Activated CD8-positive, alpha-beta memory T cell treated with anti-CD3 and anti-CD28 coated beads, Interleukin-2, amount 10 ng/mL, durations not matched to agents 7 days and 5 days (primary cell): ENCODE measurements around the gene LMO4. TPM values are rescaled to one million over a fixed set of nuclear protein-coding genes. Genes with fewer than 3 reads are reported as not detected.

Source experiments
- ATAC-seq: fragments of 150-1000 bp; cut with Tn5 transposase; one replicate; pipeline ENCODE4 v1.10.0; 2021; ENCODE audit warnings: moderate library complexity
- CTCF ChIA-PET: fragments of 350-600 bp; sonication (Branson Sonifier 250); formaldehyde crosslinking; loops from one replicate; lab custom pipeline; 2021; ENCODE audit warnings: antibody characterized with exemption; lab: Charles Lee
- DNase-seq: peaks from one replicate; pipeline ENCODE4 v3.0.0-alpha.2; 2020
- H3K27ac Mint-ChIP-seq: one replicate; pipeline ENCODE4 v1.8.0; 2021; ENCODE audit warnings: mild to moderate bottlenecking, mixed read lengths
- H3K27me3 Mint-ChIP-seq: one replicate; pipeline ENCODE4 v1.8.0; 2021; ENCODE audit warnings: mixed read lengths
- H3K36me3 Mint-ChIP-seq: one replicate; pipeline ENCODE4 v1.8.0; 2021; ENCODE audit warnings: mild to moderate bottlenecking, mixed read lengths
- H3K4me1 Mint-ChIP-seq: one replicate; pipeline ENCODE4 v1.8.0; 2021; ENCODE audit warnings: mixed read lengths
- H3K4me3 Mint-ChIP-seq: one replicate; pipeline ENCODE4 v1.8.0; 2021; ENCODE audit warnings: mild to moderate bottlenecking, moderate library complexity, mixed read lengths
- H3K9me3 Mint-ChIP-seq: one replicate; pipeline ENCODE4 v1.8.0; 2022; ENCODE audit warnings: low read depth, mixed read lengths
- total RNA-seq, 2 experiments: library from RNA; stranded (reverse); gene quantifications; one replicate each; pipeline ENCODE4 v1.2.3, GENCODE V29; 2021

The LMO4 gene
- total RNA-seq, 2 experiments from 2014 or later = 49.2 to 63.7 TPM

DNA sequence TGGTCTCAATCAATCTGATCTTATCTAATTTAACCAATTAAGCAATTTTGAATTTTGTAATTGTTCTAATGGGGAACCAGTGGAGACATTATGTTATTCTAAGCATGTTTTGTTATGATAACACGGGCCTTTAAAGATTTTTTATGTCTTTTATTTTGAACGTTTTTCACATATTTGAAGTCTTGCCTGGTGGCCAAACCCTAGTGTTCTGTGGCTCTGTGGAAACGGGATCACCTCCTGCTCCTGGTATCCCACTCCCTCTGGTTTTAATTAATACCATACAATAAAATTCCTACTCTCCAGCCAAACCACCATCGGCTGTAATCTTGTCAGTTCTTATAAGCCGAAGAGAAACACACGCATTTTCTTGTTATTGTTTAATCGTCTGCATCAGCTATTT lies 22.9 kb upstream of the LMO4 start:
- Mint-ChIP-seq H3K27ac (no peak overlapping the region), H3K36me3 (no peaks in the 10 kb centered on the region), H3K9me3 (no peaks in the 10 kb centered on the region), H3K4me3 (no peak overlapping the region), H3K4me1 (no peaks in the 10 kb centered on the region), H3K27me3 (peaks cover 25% of the 10 kb centered on the region)
- DNase-seq (no peak), ATAC-seq (no peak)
- CTCF ChIA-PET = no interaction called here

DNA sequence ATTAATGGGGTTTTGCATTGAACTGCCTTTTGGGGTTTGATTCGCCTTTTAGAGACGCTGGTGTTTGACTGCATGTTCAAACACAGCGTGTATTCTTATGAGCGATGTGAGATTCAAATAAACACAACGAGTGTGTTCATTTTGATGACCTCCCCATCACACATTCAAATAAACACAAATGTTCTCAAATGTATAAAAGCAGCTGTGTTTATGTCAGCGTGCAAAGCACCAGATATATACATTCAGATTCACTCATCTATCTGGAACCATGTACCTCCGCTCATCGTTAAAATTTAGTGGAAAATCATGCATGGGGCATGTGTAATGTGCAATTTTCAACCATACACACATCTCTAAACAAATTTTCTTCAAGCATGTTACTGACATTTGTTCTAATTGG lies 21.4 kb upstream of the LMO4 start:
- H3K27me3 Mint-ChIP-seq = peaks cover 19% of the 10 kb centered on the region
- CTCF ChIA-PET = no interaction called here
- H3K27ac Mint-ChIP-seq = no peak overlapping the region
- no peak overlapping the region for H3K4me3 Mint-ChIP-seq
- no peaks in the 10 kb centered on the region for H3K36me3 Mint-ChIP-seq
- DNase-seq (no peak), ATAC-seq (no peak)
- no peaks in the 10 kb centered on the region for H3K4me1 Mint-ChIP-seq
- H3K9me3 Mint-ChIP-seq = no peaks in the 10 kb centered on the region

DNA sequence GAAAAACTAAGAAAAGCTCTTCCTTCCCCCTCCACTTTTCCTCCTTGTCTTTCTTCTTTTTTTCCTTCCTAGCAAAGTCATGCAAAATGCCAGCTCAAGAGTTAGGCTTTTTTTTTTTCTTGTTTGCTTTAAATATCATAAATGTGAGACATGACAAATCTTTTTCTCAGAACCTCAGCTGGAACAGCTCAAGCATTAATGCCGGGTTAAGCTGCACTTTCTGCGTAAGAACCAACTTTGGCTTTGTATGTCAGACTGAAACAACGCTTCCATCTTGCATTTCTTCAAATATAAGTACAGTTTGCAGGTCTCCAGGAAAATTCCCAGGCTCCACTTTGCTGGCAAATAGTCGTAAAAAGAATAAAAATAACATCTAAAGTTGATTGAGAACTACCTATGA lies 20.7 kb upstream of the LMO4 start:
- Mint-ChIP-seq H3K36me3 (no peaks in the 10 kb centered on the region), H3K4me3 (no peak overlapping the region), H3K27me3 (peaks cover 19% of the 10 kb centered on the region), H3K9me3 (no peaks in the 10 kb centered on the region), H3K4me1 (no peaks in the 10 kb centered on the region), H3K27ac (no peak overlapping the region)
- DNase-seq (no peak), ATAC-seq (no peak)
- CTCF ChIA-PET = no interaction called here

DNA sequence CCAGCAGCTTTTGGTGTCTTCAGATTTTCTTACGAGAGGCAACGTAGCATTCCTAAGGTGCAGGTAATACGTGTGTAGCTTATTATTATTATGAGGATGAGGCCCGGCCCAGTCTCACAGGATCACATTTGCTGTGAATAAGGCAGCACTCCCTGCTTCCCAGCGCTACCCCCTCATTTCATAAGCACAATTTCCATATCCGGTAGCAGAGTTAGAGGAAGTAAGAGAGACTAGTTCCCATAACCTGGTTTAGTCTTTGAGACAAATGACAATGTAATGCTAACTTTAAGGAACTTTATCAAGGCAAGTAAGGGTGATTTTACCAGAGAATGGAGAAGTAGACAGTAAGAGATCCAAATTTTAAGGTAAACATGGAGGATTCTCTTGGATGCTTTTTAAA lies 14.6 kb upstream of the LMO4 start:
- Mint-ChIP-seq H3K36me3 (no peaks in the 10 kb centered on the region), H3K27ac (no peak overlapping the region), H3K4me1 (peaks cover 10% of the 10 kb centered on the region), H3K9me3 (no peaks in the 10 kb centered on the region), H3K27me3 (peaks cover 6% of the 10 kb centered on the region), H3K4me3 (no peak overlapping the region)
- ATAC-seq = no peak
- CTCF ChIA-PET = no interaction called here
- DNase-seq = no peak

DNA sequence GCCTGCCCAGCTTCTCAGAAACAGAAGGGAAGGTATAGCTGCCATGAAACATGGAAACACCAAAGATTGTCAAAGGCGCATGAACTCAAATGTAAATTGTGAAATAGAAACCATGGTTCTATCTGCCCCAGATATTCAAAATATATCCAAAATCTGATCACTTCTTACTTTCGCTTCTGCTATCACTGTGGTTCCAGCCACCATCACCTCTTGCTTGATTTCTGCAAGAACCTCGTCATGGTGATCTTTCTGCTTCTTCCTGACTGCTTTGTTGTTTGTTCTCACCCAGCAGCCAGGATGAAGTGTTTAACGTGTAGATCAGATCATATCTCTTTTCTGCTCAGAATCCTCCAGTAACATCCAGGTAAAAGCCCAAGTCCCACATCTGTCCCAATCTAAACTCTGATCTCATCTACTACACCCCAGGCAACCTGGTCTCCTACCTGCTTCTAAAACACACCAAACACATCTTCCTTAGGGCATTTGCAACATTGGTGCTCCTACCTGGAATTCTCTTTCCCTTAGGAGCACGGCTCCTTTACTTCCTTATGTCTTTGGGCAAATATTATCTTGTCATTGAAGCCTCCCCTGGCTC lies 10.5 kb upstream of the LMO4 start:
- CTCF ChIA-PET = interaction anchor here (0.9 kb wide), 1 partner anchor 25 kb away, joined by 3 read pairs; no protein-coding TSS in a partner anchor

DNA sequence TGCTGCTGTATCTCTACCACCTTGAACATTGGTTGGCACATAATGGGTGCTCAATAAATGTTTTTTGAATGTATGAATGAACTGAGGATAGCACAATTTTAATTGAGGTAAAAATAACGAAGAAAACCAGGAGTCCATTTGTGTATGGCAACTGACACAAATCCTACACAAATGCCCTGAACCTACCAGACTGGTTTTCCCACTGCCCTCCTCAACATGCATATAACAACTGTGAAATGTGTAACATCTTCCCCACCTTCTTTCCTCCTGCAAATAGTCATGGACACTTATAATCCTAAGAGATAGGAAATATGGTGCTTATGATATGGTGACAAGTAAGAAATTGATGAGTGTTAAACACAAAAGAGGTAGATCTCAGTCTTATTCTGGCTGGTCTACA lies 9.9 kb upstream of the LMO4 start:
- Mint-ChIP-seq H3K4me3 (no peak overlapping the region), H3K36me3 (no peaks in the 10 kb centered on the region), H3K4me1 (peaks cover 10% of the 10 kb centered on the region), H3K27ac (no peak overlapping the region), H3K27me3 (peaks cover 8% of the 10 kb centered on the region), H3K9me3 (no peaks in the 10 kb centered on the region)
- CTCF ChIA-PET = no interaction called here
- DNase-seq (no peak), ATAC-seq (no peak)

More for the DNA sequence above, 10.5 kb upstream of the LMO4 start:
- peaks cover 8% of the 10 kb centered on the region for H3K27me3 Mint-ChIP-seq
- no peaks in the 10 kb centered on the region for H3K36me3 Mint-ChIP-seq
- DNase-seq (no peak), ATAC-seq (peak; percentile 53)
- no peak overlapping the region for H3K27ac Mint-ChIP-seq
- no peaks in the 10 kb centered on the region for H3K9me3 Mint-ChIP-seq
- peaks cover 10% of the 10 kb centered on the region for H3K4me1 Mint-ChIP-seq
- H3K4me3 Mint-ChIP-seq = no peak overlapping the region

DNA sequence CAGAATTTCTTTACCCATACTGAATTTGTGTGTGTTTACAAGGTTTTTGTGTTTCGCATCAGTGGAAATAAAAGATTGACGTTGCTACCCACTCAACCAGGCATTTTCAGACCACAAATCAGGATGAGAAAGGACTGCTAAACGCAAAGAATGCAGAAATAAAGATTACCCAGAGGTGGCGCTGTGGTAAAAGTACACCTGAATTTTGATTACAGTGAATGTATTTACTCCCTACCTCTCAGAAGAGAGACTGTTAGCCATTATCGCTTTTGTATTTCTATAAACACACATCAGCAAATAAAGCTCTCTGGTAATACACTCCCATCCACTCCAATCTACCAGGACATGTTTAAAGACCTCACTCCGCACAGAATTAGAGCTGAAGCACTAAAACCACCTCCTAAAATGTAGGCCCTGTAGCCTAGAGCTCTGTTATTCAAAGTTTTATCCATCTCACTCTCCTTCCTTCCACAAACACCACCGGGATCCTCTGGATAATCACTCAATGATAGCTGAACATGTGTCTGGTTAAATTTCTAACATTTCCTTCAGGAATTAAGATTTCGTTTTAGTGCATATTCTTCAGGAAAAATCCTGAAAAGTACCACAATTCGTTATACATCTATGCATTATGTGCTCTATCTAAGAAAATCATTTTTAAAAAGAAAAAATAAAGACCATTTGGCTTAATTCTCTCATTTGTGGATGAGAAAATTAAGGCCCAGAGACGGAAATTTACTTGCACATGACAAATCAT lies 2.5 kb upstream of the LMO4 start:
- Mint-ChIP-seq H3K36me3 (peaks cover 2% of the 10 kb centered on the region), H3K9me3 (no peaks in the 10 kb centered on the region), H3K27me3 (peaks cover 6% of the 10 kb centered on the region), H3K27ac (no peak overlapping the region), H3K4me3 (no peak overlapping the region), H3K4me1 (peaks cover 11% of the 10 kb centered on the region)
- ATAC-seq (no peak), DNase-seq (peak; percentile 58)
- CTCF ChIA-PET = interaction anchor here (0.7 to 2.9 kb wide), 12 partner anchors 9 to 735 kb away, joined by 3 to 20 read pairs (median 3); no protein-coding TSS in a partner anchor

DNA sequence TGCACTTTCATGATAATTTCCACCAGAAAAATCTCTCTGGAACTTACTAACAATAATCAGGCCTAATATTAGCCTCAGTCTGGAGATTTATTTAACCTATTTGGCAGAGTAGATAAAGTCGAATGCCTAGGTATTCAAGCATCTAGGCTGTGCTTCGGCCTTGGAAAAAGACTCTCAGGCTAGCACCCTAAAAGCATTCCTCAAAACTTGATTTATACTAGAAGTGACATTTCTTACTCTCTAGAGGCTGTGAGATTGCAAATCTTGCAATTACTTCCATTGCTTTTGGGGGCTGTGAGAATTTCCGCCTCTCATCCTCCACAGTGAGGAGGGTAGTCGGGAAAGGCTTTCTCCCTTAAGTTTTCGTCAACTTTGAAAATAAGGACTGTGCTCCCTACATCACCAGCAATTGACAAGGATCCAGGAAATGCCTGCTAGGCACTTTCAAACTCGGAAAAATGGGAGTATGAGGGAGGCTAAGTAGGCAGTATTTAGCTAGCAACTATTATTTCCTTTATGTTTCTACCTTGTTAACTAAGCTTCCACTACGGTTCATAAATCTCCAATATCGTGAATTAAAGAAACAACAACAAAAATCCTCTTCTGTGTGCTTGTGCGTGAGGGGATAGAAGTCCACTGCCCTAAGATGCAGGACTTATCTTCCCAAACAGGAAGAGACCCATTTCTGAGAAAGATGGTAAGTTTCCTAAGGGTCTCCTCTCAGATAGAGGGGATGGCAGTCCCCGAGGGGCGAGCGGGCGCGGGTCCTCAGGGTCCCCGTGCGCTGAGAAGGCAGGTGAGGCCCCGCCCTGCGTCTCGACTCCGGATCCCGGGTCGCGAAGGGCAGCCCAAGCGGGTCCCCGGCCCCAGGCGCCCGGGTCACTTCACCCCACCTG lies 1.1 kb upstream of the LMO4 start:
- ATAC-seq = no peak
- peaks cover 10% of the 10 kb centered on the region for H3K36me3 Mint-ChIP-seq
- peak overlapping the region; percentile 89 for H3K4me3 Mint-ChIP-seq
- no peaks in the 10 kb centered on the region for H3K9me3 Mint-ChIP-seq
- H3K27ac Mint-ChIP-seq = peak overlapping the region; percentile 90
- peaks cover 18% of the 10 kb centered on the region for H3K4me1 Mint-ChIP-seq
- no peak for DNase-seq
- H3K27me3 Mint-ChIP-seq = no peaks in the 10 kb centered on the region
- CTCF ChIA-PET = interaction anchor here (0.8 to 2.9 kb wide), 5 partner anchors 8 to 626 kb away, joined by 3 to 20 read pairs (median 4); no protein-coding TSS in a partner anchor

DNA sequence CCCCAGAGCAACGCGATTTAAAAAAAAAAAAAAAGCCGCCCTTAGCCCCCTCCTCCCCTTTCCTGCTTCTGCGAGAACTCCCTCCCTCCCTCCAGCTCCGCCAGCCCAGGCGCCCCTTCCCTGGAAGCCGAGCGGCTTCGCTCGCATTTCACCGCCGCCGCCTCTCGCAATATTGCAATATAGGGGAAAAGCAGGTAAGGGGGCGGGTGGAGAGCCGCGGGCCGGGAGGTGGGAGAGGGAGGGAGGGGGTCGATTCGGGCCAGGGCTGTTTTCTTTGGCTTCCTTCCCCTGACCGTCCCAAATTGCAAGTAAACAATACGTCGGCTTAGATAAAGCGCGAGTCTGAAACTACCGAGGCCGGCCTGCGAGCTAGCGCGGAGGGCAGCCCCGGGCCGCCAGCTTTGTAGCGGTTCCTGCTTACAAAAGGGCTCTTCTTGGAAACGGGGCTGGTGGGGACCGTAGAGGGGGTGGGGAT lies 408 bp downstream of the LMO4 start:
- CTCF ChIA-PET = interaction anchor here (0.6 to 0.9 kb wide), 3 partner anchors 17 to 623 kb away, joined by 3 read pairs; no protein-coding TSS in a partner anchor
- H3K9me3 Mint-ChIP-seq = no peaks in the 10 kb centered on the region
- H3K27me3 Mint-ChIP-seq = no peaks in the 10 kb centered on the region
- ATAC-seq = no peak
- H3K27ac Mint-ChIP-seq = peak overlapping the region; percentile 92
- peaks cover 24% of the 10 kb centered on the region for H3K36me3 Mint-ChIP-seq
- peak overlapping the region; percentile 89 for H3K4me3 Mint-ChIP-seq
- peaks cover 31% of the 10 kb centered on the region for H3K4me1 Mint-ChIP-seq
- DNase-seq = peak; percentile 75

DNA sequence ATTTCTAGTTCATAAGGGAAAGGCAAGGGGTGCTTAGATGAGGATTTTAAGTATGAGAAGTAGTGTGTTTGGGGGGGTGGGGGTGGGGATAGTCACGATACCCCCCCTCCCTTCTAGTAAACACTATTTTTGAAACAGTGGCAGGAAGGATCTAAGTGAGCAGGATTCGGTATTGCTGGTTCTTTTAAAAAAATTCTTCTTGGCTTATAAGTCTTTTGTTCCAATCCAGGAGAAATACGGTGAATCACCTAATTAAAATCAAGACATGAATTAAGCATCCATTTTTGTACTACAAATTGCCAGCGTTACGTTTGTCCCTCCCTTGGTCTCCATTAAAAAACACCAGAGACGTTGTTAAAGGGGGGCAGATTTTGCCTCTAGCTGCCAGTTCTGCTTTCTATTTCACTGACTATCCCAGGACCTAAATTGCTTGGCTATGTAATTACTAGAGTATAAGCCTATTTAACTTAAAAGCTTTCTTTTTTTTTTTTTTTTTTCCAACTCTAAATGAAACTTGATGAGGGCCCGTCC lies 911 bp downstream of the LMO4 start:
- CTCF ChIA-PET = interaction anchor here (0.9 kb wide), 1 partner anchor 16 kb away, joined by 3 read pairs; no protein-coding TSS in a partner anchor
- H3K36me3 Mint-ChIP-seq = peaks cover 26% of the 10 kb centered on the region
- H3K4me1 Mint-ChIP-seq = peaks cover 34% of the 10 kb centered on the region
- no peak for ATAC-seq
- no peaks in the 10 kb centered on the region for H3K27me3 Mint-ChIP-seq
- DNase-seq = no peak
- no peaks in the 10 kb centered on the region for H3K9me3 Mint-ChIP-seq
- H3K27ac Mint-ChIP-seq = peak overlapping the region; percentile 92
- peak overlapping the region; percentile 89 for H3K4me3 Mint-ChIP-seq

DNA sequence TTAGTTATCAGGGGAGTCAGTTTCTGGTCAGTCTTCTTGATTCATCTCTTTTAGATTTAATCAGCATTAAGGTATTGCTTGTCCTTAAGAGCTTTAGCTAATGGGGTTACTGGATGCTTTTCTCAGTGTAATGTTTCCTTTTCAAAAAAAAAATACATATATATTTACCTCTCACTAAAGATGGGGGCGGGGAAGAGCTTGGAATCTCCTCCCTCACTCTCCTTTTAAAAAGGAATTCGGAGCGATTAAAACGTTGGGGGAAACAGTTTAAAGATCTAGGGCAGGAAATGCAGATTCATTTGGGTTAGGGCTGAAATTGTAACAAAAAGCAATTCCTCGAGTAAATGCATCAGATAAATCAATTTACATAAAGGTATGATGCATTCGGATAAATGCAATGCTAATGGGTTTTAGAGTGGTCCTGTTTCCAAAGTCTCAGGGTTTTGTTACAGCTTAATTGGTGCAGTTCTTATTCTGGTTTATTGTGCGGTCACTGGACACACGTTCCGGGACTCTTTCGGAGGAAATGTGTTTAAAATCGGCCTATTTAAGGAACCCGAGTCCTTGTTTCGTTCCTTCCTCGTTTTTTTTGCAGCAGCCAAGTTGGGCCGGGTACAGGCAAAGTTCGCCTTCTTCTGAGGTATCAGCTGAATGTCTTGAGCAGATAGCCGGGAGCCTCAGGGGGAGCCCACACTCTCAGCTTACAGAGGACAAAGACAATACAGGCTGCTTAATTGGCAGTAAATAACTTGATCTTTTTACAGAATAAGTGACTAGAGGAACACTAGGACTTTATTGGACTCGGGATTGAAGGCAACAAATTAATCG lies 1.6 kb downstream of the LMO4 start:
- H3K4me3 Mint-ChIP-seq = peak overlapping the region; percentile 89
- peaks cover 36% of the 10 kb centered on the region for H3K4me1 Mint-ChIP-seq
- H3K27ac Mint-ChIP-seq = peak overlapping the region; percentile 92
- CTCF ChIA-PET = interaction anchor here (0.9 kb wide), 1 partner anchor 16 kb away, joined by 3 read pairs; no protein-coding TSS in a partner anchor
- no peak for ATAC-seq
- DNase-seq = peak; percentile 48
- no peaks in the 10 kb centered on the region for H3K9me3 Mint-ChIP-seq
- H3K36me3 Mint-ChIP-seq = peaks cover 29% of the 10 kb centered on the region
- no peaks in the 10 kb centered on the region for H3K27me3 Mint-ChIP-seq

DNA sequence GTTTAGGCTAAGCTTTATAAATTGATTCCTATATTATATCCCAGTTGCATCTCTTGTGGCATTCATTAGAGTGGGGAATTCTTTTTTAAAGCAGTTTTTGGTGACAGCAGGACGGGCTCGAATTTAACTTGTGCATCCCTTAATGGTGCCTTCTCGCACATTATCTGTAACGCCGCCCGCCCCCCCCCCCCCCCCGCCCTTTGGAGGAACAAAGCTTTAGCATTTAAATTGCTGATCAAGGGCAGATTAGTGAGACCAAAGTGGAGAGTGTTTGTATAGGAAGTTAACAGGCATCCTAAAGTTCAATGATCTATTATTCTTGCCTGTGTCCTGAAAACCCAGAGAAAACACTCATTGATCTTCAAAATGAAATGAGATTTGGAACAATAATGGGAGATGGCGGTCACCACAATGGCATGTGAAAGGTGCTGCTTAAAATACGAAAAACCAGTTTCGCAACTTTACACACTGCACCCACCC lies 2.2 kb downstream of the LMO4 start:
- Mint-ChIP-seq H3K27ac (peak overlapping the region; percentile 92), H3K4me3 (peak overlapping the region; percentile 89), H3K27me3 (no peaks in the 10 kb centered on the region), H3K36me3 (peaks cover 29% of the 10 kb centered on the region), H3K9me3 (no peaks in the 10 kb centered on the region), H3K4me1 (peaks cover 39% of the 10 kb centered on the region)
- no peak for ATAC-seq
- DNase-seq = no peak
- CTCF ChIA-PET = interaction anchor here (1.2 kb wide), 1 partner anchor 38 kb away, joined by 3 read pairs; no protein-coding TSS in a partner anchor
